SK-N-SH (cell line): ENCODE results near the gene PSMA5.

Source experiments
- EZH2phosphoT487 ChIP-seq: fragments of 200-600 bp; sonication (generic); IDR thresholded peaks from 2 replicates; pipeline ENCODE4 v1.6.1; 2017; ENCODE audit warnings: low read depth, mixed run types, mild to moderate bottlenecking, antibody characterized with exemption, moderate library complexity, borderline replicate concordance
- MXI1 ChIP-seq: IDR thresholded peaks from 2 replicates; pipeline ENCODE4 v1.6.1; 2012; ENCODE audit warnings: mild to moderate bottlenecking, low read depth, low read length, improper control_type of control experiment
- NFIC ChIP-seq: IDR thresholded peaks from 2 replicates; pipeline ENCODE4 v1.4.0; 2012; ENCODE audit warnings: borderline replicate concordance
- POLR2AphosphoS5 ChIP-seq: IDR thresholded peaks from 2 replicates; pipeline ENCODE4 v1.6.1; 2012; ENCODE audit warnings: low read depth, low read length
- TAF1 ChIP-seq: IDR thresholded peaks from 2 replicates; pipeline ENCODE4 v1.6.1; 2012; ENCODE audit warnings: low read depth, mild to moderate bottlenecking, low read length, moderate library complexity, borderline replicate concordance
- YY1 ChIP-seq: IDR thresholded peaks from 2 replicates; pipeline ENCODE4 v1.4.0; 2012; ENCODE audit warnings: low read depth, mild to moderate bottlenecking
- TF ChIP-seq, protein P1 (sequence below): fragments of 200-600 bp; sonication (generic); IDR thresholded peaks from 2 replicates; pipeline ENCODE4 v1.6.1; 2017; ENCODE audit warnings: antibody characterized with exemption, mild to moderate bottlenecking, moderate library complexity
- TF ChIP-seq, protein P2 (sequence below): IDR thresholded peaks from 2 replicates; pipeline ENCODE4; 2012
- TF ChIP-seq, protein P3 (sequence below): fragments of 150-350 bp; IDR thresholded peaks from 2 replicates; pipeline ENCODE4 v1.6.1; 2016; ENCODE audit warnings: mild to moderate bottlenecking, low read depth, low read length
- TF ChIP-seq, protein P4 (sequence below): IDR thresholded peaks from 2 replicates; pipeline ENCODE4 v1.6.1; 2012; ENCODE audit warnings: mild to moderate bottlenecking, low read depth, low read length, moderate library complexity

DNA sequence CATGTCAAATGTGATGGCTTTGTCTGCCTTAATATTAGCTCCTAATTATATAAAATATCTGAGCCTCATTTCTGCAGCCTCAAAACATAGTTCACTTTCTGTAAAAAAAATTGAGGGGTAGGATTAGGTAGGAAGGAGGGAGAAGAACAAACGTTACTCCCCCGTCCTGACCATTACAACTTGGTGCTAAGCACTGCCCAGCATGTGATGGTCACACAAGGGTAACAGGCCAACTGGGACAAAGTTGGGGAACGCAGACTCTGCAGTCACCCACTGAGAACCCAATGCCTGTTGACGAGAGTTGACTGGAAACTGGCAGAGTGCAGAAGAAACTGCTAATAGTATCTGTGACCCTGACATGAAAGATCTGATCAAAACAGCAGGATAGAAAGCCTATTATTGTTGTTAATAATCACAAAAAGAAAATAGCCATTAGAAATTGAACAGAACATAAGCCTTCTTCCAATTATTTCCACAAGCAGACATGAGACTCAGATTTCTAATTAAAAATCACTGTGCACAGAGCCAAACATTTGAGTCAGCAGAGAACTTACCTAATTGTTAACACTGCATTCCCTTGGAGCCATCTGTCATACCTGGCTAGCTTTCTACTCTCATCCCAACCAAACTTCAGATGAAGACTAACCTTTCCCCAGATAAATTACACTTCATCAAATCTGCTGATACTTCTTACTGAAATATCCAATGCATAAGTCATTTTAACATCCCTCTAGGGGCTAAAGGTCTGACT, 34.0 kb downstream of the PSMA5 start:
- TF ChIP-seq, protein P1, sequence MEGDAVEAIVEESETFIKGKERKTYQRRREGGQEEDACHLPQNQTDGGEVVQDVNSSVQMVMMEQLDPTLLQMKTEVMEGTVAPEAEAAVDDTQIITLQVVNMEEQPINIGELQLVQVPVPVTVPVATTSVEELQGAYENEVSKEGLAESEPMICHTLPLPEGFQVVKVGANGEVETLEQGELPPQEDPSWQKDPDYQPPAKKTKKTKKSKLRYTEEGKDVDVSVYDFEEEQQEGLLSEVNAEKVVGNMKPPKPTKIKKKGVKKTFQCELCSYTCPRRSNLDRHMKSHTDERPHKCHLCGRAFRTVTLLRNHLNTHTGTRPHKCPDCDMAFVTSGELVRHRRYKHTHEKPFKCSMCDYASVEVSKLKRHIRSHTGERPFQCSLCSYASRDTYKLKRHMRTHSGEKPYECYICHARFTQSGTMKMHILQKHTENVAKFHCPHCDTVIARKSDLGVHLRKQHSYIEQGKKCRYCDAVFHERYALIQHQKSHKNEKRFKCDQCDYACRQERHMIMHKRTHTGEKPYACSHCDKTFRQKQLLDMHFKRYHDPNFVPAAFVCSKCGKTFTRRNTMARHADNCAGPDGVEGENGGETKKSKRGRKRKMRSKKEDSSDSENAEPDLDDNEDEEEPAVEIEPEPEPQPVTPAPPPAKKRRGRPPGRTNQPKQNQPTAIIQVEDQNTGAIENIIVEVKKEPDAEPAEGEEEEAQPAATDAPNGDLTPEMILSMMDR, result no peak
- TF ChIP-seq YY1, result no peak
- no peak for TF ChIP-seq POLR2AphosphoS5
- TF ChIP-seq NFIC, result no peak
- TF ChIP-seq, protein P2, sequence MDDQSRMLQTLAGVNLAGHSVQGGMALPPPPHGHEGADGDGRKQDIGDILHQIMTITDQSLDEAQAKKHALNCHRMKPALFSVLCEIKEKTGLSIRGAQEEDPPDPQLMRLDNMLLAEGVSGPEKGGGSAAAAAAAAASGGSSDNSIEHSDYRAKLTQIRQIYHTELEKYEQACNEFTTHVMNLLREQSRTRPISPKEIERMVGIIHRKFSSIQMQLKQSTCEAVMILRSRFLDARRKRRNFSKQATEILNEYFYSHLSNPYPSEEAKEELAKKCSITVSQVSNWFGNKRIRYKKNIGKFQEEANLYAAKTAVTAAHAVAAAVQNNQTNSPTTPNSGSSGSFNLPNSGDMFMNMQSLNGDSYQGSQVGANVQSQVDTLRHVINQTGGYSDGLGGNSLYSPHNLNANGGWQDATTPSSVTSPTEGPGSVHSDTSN, result no peak
- TF ChIP-seq TAF1, result no peak
- TF ChIP-seq MXI1, result no peak
- TF ChIP-seq, protein P3, sequence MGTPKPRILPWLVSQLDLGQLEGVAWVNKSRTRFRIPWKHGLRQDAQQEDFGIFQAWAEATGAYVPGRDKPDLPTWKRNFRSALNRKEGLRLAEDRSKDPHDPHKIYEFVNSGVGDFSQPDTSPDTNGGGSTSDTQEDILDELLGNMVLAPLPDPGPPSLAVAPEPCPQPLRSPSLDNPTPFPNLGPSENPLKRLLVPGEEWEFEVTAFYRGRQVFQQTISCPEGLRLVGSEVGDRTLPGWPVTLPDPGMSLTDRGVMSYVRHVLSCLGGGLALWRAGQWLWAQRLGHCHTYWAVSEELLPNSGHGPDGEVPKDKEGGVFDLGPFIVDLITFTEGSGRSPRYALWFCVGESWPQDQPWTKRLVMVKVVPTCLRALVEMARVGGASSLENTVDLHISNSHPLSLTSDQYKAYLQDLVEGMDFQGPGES, result no peak
- TF ChIP-seq, protein P4, sequence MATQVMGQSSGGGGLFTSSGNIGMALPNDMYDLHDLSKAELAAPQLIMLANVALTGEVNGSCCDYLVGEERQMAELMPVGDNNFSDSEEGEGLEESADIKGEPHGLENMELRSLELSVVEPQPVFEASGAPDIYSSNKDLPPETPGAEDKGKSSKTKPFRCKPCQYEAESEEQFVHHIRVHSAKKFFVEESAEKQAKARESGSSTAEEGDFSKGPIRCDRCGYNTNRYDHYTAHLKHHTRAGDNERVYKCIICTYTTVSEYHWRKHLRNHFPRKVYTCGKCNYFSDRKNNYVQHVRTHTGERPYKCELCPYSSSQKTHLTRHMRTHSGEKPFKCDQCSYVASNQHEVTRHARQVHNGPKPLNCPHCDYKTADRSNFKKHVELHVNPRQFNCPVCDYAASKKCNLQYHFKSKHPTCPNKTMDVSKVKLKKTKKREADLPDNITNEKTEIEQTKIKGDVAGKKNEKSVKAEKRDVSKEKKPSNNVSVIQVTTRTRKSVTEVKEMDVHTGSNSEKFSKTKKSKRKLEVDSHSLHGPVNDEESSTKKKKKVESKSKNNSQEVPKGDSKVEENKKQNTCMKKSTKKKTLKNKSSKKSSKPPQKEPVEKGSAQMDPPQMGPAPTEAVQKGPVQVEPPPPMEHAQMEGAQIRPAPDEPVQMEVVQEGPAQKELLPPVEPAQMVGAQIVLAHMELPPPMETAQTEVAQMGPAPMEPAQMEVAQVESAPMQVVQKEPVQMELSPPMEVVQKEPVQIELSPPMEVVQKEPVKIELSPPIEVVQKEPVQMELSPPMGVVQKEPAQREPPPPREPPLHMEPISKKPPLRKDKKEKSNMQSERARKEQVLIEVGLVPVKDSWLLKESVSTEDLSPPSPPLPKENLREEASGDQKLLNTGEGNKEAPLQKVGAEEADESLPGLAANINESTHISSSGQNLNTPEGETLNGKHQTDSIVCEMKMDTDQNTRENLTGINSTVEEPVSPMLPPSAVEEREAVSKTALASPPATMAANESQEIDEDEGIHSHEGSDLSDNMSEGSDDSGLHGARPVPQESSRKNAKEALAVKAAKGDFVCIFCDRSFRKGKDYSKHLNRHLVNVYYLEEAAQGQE, result no peak
- TF ChIP-seq EZH2phosphoT487, result no peak
